HepG2 (cell line): ENCODE data around the gene TBX21. TPM values are rescaled to one million over a fixed set of nuclear protein-coding genes. Genes with fewer than 3 reads are reported as not detected.

Experiments used
- GABPA ChIP-seq, 2 experiments: IDR thresholded peaks; 2 replicates each; pipeline ENCODE4 v1.6.1; 2011 to 2016; ENCODE audit warnings: low read depth in 2 of 2, low read length in 1 of 2, missing biosample characterization in 1 of 2, missing genetic modification characterization in 1 of 2
- PHF8 ChIP-seq: sonication (generic); formaldehyde crosslinking; IDR thresholded peaks from 2 replicates; pipeline ENCODE4 v1.5.0; 2020; ENCODE audit warnings: missing genetic modification reagents
- RFXANK ChIP-seq: IDR thresholded peaks from 2 replicates; pipeline ENCODE4 v1.6.1; 2016
- SAFB2 ChIP-seq: sonication (generic); formaldehyde crosslinking; IDR thresholded peaks from 2 replicates; pipeline ENCODE4 v1.5.1; 2020; ENCODE audit warnings: missing genetic modification reagents, low read depth, mild to moderate bottlenecking, borderline replicate concordance
- ZMYM3 ChIP-seq: sonication (generic); formaldehyde crosslinking; IDR thresholded peaks from 2 replicates; pipeline ENCODE4 v1.5.1; 2020; ENCODE audit warnings: mild to moderate bottlenecking, missing genetic modification reagents
- ZNF468 ChIP-seq: sonication (generic); formaldehyde crosslinking; IDR thresholded peaks from 2 replicates; pipeline ENCODE4 v1.8.0; 2022; ENCODE audit warnings: mild to moderate bottlenecking, moderate library complexity, missing genetic modification reagents
- ZNF713 ChIP-seq: sonication (generic); formaldehyde crosslinking; IDR thresholded peaks from 2 replicates; pipeline ENCODE4 v1.4.0; 2020; ENCODE audit warnings: mild to moderate bottlenecking, missing genetic modification reagents
- polyA plus RNA-seq, 8 experiments: library from polyadenylated mRNA; depleted of rRNA in 3 of 8; stranded (reverse) in 7 of 8; unstranded in 1 of 8; fragments of >200 nt; fragmentation: Illumina TruSeq in 4 of 8; extraction: Trizol in 4 of 8; gene quantifications; 2 replicates each; pipeline versions ENCODE4 v1.2.1 to v1.2.3, GENCODE V29; 2011 to 2016; ENCODE audit warnings: low read depth in 4 of 8, missing spikeins in 1 of 8, mixed read lengths in 1 of 8; ENCODE audit not compliant: insufficient read depth in 1 of 8
- total RNA-seq, 5 experiments: library from RNA; depleted of rRNA; stranded (reverse); fragments of >200 nt; fragmentation: Illumina TruSeq; extraction: Trizol; gene quantifications; 2 replicates each; pipeline ENCODE4 v1.2.3, GENCODE V29; 2016; ENCODE audit warnings: low read depth in 1 of 5
- TF ChIP-seq, protein P1 (sequence below): sonication (generic); formaldehyde crosslinking; IDR thresholded peaks from 2 replicates; pipeline ENCODE4 v1.4.0; 2020; ENCODE audit warnings: missing genetic modification reagents
- TF ChIP-seq, protein P2 (sequence below): IDR thresholded peaks from 2 replicates; pipeline ENCODE4 v1.6.1; 2016; ENCODE audit warnings: low read depth, control low read depth
- TF ChIP-seq, protein P3 (sequence below): sonication (generic); formaldehyde crosslinking; IDR thresholded peaks from 2 replicates; pipeline ENCODE4 v1.4.0; 2020; ENCODE audit warnings: missing genetic modification reagents, mild to moderate bottlenecking, borderline replicate concordance
- TF ChIP-seq, protein P4 (sequence below): sonication (generic); formaldehyde crosslinking; IDR thresholded peaks from 2 replicates; pipeline ENCODE4 v1.4.0; 2020; ENCODE audit warnings: missing genetic modification reagents
- TF ChIP-seq, protein P5 (sequence below): sonication (generic); formaldehyde crosslinking; IDR thresholded peaks from 2 replicates; pipeline ENCODE4 v1.5.1; 2020; ENCODE audit warnings: mild to moderate bottlenecking, missing genetic modification reagents, borderline replicate concordance

Gene TBX21
- total and polyA plus RNA-seq, 2 of the 13 experiments (the other 11 are each of a cell fraction or from before 2014, with no cell fraction given), result not detected

DNA sequence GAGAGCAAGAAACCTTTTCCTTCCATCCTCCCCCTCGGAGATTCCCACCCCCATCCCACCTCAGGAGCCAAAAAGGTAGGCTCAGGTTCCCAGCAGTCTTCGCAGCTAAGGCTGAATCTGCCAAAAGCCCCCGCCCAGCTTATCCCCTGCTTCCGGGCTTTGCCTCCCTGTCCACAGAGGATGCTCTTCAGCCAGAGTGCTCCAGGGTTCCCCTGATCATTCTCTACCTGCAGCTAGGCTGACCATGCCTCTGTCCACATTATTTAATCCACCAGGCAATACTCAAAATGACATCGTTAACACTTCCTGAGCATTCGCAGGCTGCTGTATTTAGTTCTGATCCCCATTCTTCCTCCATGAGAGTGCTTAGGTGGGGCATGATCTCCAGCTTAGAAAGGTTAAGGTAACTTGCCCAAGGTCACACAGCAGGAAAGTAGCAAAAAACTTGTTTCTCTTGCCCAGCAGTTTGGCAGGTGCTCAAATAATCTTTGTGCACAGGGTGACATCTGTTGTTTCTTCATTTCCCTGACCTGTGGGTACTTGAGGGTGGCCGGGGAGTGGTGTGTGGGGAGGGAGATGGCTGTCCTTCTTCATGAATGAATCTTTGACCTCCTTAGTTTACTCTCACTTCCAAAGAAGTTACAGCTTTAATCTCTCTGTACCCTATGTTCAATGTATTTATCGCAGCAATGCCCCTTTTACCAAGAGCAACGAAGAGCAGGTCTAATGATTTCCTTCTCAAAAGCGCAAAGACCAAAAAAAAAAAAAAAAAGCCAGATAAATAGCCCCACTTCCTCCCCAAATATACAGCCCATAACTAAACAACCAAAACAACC, 39.9 kb upstream of the TBX21 start (continued):
- TF ChIP-seq, protein P1, sequence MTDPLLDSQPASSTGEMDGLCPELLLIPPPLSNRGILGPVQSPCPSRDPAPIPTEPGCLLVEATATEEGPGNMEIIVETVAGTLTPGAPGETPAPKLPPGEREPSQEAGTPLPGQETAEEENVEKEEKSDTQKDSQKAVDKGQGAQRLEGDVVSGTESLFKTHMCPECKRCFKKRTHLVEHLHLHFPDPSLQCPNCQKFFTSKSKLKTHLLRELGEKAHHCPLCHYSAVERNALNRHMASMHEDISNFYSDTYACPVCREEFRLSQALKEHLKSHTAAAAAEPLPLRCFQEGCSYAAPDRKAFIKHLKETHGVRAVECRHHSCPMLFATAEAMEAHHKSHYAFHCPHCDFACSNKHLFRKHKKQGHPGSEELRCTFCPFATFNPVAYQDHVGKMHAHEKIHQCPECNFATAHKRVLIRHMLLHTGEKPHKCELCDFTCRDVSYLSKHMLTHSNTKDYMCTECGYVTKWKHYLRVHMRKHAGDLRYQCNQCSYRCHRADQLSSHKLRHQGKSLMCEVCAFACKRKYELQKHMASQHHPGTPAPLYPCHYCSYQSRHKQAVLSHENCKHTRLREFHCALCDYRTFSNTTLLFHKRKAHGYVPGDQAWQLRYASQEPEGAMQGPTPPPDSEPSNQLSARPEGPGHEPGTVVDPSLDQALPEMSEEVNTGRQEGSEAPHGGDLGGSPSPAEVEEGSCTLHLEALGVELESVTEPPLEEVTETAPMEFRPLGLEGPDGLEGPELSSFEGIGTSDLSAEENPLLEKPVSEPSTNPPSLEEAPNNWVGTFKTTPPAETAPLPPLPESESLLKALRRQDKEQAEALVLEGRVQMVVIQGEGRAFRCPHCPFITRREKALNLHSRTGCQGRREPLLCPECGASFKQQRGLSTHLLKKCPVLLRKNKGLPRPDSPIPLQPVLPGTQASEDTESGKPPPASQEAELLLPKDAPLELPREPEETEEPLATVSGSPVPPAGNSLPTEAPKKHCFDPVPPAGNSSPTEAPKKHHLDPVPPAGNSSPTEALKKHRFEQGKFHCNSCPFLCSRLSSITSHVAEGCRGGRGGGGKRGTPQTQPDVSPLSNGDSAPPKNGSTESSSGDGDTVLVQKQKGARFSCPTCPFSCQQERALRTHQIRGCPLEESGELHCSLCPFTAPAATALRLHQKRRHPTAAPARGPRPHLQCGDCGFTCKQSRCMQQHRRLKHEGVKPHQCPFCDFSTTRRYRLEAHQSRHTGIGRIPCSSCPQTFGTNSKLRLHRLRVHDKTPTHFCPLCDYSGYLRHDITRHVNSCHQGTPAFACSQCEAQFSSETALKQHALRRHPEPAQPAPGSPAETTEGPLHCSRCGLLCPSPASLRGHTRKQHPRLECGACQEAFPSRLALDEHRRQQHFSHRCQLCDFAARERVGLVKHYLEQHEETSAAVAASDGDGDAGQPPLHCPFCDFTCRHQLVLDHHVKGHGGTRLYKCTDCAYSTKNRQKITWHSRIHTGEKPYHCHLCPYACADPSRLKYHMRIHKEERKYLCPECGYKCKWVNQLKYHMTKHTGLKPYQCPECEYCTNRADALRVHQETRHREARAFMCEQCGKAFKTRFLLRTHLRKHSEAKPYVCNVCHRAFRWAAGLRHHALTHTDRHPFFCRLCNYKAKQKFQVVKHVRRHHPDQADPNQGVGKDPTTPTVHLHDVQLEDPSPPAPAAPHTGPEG (CRISPR knock-in tag), result no peak
- TF ChIP-seq RFXANK (CRISPR knock-in tag) (no peak), ZNF468 (CRISPR knock-in tag) (no peak), ZNF713 (CRISPR knock-in tag) (no peak), SAFB2 (CRISPR knock-in tag) (0 out of 2 replicates have a peak, but pooled peaks have one; percentile 41), GABPA (IDR thresholded peaks at IDR 0.05; ENCODE audit: low read depth, low read length) (no peak), GABPA (CRISPR knock-in tag; IDR thresholded peaks at IDR 0.05; ENCODE audit: low read depth) (peak; percentile 8; the same call in 1 of the 2 replicates), PHF8 (CRISPR knock-in tag) (no peak; the same call in 1 of the 2 replicates), ZMYM3 (CRISPR knock-in tag) (peak; percentile 49; the same call in 1 of the 2 replicates)
- TF ChIP-seq, protein P2, sequence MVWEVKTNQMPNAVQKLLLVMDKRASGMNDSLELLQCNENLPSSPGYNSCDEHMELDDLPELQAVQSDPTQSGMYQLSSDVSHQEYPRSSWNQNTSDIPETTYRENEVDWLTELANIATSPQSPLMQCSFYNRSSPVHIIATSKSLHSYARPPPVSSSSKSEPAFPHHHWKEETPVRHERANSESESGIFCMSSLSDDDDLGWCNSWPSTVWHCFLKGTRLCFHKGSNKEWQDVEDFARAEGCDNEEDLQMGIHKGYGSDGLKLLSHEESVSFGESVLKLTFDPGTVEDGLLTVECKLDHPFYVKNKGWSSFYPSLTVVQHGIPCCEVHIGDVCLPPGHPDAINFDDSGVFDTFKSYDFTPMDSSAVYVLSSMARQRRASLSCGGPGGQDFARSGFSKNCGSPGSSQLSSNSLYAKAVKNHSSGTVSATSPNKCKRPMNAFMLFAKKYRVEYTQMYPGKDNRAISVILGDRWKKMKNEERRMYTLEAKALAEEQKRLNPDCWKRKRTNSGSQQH (CRISPR knock-in tag), result no peak
- TF ChIP-seq, protein P3, sequence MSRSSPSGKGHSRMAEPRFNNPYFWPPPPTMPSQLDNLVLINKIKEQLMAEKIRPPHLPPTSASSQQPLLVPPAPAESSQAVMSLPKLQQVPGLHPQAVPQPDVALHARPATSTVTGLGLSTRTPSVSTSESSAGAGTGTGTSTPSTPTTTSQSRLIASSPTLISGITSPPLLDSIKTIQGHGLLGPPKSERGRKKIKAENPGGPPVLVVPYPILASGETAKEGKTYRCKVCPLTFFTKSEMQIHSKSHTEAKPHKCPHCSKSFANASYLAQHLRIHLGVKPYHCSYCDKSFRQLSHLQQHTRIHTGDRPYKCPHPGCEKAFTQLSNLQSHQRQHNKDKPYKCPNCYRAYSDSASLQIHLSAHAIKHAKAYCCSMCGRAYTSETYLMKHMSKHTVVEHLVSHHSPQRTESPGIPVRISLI (CRISPR knock-in tag), result peak; percentile 65
- TF ChIP-seq, protein P4, sequence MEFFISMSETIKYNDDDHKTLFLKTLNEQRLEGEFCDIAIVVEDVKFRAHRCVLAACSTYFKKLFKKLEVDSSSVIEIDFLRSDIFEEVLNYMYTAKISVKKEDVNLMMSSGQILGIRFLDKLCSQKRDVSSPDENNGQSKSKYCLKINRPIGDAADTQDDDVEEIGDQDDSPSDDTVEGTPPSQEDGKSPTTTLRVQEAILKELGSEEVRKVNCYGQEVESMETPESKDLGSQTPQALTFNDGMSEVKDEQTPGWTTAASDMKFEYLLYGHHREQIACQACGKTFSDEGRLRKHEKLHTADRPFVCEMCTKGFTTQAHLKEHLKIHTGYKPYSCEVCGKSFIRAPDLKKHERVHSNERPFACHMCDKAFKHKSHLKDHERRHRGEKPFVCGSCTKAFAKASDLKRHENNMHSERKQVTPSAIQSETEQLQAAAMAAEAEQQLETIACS (CRISPR knock-in tag), result no peak
- TF ChIP-seq, protein P5, sequence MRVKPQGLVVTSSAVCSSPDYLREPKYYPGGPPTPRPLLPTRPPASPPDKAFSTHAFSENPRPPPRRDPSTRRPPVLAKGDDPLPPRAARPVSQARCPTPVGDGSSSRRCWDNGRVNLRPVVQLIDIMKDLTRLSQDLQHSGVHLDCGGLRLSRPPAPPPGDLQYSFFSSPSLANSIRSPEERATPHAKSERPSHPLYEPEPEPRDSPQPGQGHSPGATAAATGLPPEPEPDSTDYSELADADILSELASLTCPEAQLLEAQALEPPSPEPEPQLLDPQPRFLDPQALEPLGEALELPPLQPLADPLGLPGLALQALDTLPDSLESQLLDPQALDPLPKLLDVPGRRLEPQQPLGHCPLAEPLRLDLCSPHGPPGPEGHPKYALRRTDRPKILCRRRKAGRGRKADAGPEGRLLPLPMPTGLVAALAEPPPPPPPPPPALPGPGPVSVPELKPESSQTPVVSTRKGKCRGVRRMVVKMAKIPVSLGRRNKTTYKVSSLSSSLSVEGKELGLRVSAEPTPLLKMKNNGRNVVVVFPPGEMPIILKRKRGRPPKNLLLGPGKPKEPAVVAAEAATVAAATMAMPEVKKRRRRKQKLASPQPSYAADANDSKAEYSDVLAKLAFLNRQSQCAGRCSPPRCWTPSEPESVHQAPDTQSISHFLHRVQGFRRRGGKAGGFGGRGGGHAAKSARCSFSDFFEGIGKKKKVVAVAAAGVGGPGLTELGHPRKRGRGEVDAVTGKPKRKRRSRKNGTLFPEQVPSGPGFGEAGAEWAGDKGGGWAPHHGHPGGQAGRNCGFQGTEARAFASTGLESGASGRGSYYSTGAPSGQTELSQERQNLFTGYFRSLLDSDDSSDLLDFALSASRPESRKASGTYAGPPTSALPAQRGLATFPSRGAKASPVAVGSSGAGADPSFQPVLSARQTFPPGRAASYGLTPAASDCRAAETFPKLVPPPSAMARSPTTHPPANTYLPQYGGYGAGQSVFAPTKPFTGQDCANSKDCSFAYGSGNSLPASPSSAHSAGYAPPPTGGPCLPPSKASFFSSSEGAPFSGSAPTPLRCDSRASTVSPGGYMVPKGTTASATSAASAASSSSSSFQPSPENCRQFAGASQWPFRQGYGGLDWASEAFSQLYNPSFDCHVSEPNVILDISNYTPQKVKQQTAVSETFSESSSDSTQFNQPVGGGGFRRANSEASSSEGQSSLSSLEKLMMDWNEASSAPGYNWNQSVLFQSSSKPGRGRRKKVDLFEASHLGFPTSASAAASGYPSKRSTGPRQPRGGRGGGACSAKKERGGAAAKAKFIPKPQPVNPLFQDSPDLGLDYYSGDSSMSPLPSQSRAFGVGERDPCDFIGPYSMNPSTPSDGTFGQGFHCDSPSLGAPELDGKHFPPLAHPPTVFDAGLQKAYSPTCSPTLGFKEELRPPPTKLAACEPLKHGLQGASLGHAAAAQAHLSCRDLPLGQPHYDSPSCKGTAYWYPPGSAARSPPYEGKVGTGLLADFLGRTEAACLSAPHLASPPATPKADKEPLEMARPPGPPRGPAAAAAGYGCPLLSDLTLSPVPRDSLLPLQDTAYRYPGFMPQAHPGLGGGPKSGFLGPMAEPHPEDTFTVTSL (CRISPR knock-in tag), result 0 out of 2 replicates have a peak, but pooled peaks have one; percentile 26
